GM13977 (cell line): ENCODE data around the gene GPR78.

Source experiments
- DNase-seq: peaks from one replicate; pipeline ENCODE4 v3.0.0; 2012; ENCODE audit warnings: low spot score
- in situ Hi-C: fragments of 300-500 bp; cut with MboI; formaldehyde crosslinking; loops from one replicate; pipeline ENCODE4 v1.12.0; 2022; ENCODE audit warnings: low sequenced_read_pairs, low pct_unique_long_range_greater_than_20kb, mixed read lengths, inconsistent platforms; ENCODE audit not compliant: unreplicated experiment
- TF ChIP-seq, protein P1 (sequence below): IDR thresholded peaks from 2 replicates; pipeline ENCODE4 v1.5.1; 2012; ENCODE audit warnings: mild to moderate bottlenecking, control low read depth; ENCODE audit not compliant: insufficient read depth; ENCODE audit errors: extremely low read depth, missing control alignments

The GPR78 gene

DNA sequence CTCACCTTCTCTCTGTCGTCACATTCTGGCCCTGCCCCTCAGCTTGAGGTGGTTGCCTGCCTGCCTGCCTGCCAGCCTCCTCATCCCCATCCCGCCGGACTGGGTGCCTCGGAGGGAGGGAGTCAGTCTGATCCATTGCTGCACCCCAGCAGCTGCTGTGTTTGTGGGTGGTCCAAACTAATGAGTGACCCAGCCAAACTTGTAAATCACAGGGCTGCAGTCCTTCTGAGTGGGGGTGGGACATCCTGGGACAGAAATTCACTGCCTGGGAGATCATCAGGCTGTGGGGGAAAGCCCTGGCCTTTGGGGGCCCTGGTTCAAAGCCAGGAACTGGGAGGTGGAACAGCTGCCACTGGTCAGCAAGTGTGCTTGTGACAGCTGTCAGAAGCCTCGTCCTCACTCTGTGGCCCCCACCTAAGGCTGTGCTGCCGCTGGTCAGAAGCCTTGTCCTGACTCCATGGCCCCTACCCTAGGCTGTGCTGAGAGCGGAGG is 5.6 kb downstream of the GPR78 start:
- no peak for DNase-seq
- TF ChIP-seq, protein P1, sequence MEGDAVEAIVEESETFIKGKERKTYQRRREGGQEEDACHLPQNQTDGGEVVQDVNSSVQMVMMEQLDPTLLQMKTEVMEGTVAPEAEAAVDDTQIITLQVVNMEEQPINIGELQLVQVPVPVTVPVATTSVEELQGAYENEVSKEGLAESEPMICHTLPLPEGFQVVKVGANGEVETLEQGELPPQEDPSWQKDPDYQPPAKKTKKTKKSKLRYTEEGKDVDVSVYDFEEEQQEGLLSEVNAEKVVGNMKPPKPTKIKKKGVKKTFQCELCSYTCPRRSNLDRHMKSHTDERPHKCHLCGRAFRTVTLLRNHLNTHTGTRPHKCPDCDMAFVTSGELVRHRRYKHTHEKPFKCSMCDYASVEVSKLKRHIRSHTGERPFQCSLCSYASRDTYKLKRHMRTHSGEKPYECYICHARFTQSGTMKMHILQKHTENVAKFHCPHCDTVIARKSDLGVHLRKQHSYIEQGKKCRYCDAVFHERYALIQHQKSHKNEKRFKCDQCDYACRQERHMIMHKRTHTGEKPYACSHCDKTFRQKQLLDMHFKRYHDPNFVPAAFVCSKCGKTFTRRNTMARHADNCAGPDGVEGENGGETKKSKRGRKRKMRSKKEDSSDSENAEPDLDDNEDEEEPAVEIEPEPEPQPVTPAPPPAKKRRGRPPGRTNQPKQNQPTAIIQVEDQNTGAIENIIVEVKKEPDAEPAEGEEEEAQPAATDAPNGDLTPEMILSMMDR: no peak
- in situ Hi-C loops: loop anchor here (25.0 kb wide), 1 partner anchor 123 kb away; no protein-coding TSS in a partner anchor

DNA sequence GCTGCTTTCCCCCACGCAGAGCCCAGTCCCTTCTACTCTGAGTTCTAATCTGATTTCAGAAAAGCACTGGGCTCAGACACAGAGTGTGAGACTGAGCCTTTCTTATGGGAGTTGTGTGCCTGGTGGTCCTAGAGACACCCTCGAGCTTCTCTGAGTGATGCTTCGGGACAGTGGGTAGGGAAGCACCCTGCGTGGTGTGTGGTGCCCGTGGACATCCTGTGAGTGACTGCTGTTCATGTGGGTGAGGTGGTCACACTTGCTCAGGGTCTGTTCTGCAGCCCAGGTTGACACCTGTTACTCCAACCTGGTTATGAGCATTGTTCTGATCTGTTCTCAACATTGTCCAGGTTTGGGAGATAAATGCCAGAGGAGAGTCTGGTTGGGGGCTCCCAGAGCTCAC is 6.1 kb downstream of the GPR78 start:
- in situ Hi-C loops: loop anchor here (25.0 kb wide), 1 partner anchor 124 kb away; no protein-coding TSS in a partner anchor
- DNase-seq: no peak
- TF ChIP-seq, protein P1: no peak

DNA sequence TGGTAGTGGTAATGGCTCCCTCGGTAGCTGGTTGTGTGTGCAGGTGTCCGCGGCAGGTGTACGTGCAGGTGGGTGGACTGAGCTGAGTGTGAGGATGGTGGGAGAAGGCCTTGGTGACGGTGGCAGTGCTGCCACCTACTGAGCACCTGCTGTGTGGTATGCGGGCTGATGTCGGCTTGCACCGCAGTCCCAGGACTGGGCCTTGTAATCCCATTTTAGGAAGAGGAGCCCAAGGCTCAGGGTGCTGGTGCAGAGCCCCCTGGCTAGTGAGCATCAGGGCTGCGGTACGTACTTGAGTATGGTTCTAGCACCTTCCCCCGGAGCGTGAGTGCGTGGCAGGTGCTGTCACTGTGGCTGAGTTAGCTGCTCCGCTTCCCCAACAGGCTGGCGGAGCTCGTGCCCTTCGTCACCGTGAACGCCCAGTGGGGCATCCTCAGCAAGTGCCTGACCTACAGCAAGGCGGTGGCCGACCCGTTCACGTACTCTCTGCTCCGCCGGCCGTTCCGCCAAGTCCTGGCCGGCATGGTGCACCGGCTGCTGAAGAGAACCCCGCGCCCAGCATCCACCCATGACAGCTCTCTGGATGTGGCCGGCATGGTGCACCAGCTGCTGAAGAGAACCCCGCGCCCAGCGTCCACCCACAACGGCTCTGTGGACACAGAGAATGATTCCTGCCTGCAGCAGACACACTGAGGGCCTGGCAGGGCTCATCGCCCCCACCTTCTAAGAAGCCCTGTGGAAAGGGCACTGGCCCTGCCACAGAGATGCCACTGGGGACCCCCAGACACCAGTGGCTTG is 6.7 kb downstream of the GPR78 start:
- DNase-seq: no peak
- TF ChIP-seq, protein P1: peak; percentile 29
- in situ Hi-C loops: loop anchor here (25.0 kb wide), 1 partner anchor 125 kb away; no protein-coding TSS in a partner anchor

DNA sequence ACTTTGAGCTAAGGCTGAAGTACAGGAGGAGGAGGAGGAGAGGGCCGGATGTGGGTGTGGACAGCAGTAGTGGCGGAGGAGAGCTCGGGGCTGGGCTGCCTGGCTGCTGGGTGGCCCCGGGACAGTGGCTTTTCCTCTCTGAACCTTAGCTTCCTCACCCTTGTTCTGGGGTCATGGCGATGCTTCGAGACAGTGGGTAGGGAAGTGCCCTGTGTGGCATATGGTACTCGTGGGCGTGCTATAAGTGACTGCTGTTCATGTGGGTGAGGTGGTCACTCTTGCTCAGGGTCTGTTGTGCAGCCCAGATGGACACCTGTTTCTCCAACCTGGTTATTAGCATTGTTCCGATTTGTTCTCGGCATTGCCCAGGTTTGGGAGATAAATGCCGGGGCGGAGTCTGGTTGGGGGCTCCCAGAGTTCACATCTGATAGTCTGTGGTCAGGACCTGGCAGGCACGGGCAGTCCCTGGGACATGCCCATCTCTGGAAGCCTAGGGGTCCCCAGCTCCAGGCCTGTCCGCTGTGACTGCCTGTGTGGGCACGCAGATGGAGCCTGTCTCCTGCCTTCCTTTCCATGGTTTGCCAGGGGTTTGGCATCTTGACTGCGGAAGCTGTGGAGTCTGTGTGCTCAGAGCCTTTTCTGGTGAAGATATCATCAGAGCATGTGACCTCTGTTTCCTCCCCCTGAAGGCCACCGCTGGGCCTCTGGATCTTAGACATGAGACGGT is 7.4 kb downstream of the GPR78 start:
- TF ChIP-seq, protein P1: no peak
- in situ Hi-C loops: loop anchor here (25.0 kb wide), 1 partner anchor 125 kb away; no protein-coding TSS in a partner anchor
- DNase-seq: no peak

- no peak for DNase-seq
- TF ChIP-seq, protein P1: no peak
- in situ Hi-C loops: loop anchor here (25.0 kb wide), 1 partner anchor 126 kb away; no protein-coding TSS in a partner anchor
These were observed 7.9 kb downstream of the GPR78 start for GRCh38 chr4:8588196-8588470.

GRCh38 chr4:8589336-8589735 is 9.1 kb downstream of the GPR78 start:
- in situ Hi-C loops: loop anchor here (25.0 kb wide), 1 partner anchor 127 kb away; no protein-coding TSS in a partner anchor
- no peak for DNase-seq
- TF ChIP-seq, protein P1: no peak
